GM19238 (cell line): Measurements from ENCODE around the gene AGPAT4.

Source experiments
- DNase-seq: peaks from one replicate; pipeline ENCODE4 v3.0.0; 2011; ENCODE audit warnings: low spot score; ENCODE audit not compliant: insufficient read length

AGPAT4 gene

DNA sequence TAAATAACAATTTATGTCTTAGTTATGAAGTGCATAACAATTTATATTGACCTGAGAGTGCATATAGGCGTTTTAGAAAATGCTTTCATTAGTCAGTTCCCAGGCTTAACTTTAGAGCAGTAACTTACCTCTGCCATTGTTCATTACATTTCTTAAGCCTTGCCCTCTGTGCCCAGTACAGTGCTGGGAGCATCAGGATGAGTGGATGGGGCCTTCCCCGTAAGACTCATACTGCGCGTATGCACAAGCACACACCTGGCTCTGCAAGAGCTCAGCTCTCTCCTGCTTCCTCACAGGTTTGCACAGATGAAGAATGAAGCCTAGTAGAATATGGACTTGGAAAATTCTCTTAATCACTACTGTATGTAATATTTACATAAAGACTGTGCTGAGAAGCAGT is 157.3 kb downstream of the AGPAT4 start:
- DNase-seq = no peak

DNA sequence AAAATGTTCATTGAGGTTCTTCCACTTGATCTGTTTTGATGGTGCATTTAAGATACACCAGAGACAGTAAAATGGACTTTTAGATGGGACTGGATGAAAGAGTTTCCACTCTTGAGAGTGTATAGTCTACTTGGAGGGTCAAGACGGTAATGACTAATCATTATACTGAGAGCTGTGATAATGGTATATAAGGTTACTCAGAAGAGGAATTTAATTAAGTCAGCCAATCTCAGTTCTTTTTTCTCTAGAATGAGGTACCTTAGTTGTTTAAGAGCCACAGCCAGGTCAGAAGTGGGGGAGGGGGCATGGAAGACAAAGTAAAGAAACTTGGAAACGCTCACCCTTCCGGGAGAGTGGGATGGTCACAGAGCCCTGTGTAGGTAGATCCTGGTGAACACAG is 158.4 kb downstream of the AGPAT4 start:
- no peak for DNase-seq

DNA sequence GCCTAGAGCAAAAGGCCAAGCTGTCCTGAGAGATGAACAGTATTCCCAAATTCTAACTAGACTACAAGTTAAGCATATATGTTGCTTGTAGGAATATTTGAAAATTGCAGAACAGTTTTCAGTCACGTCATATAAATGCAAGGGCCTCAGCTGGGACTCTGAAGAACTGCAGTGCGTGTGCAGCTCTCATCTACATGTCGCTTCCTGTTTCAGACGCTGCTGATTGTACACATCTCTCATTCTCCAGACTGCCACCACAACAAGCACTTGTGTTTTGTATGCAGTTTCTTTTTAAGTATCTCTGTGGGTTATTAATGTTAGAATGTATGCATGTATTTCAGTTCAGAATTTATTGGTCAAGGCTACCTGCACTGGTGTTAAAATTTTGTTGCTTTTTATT is 162.6 kb downstream of the AGPAT4 start:
- DNase-seq = no peak

DNA sequence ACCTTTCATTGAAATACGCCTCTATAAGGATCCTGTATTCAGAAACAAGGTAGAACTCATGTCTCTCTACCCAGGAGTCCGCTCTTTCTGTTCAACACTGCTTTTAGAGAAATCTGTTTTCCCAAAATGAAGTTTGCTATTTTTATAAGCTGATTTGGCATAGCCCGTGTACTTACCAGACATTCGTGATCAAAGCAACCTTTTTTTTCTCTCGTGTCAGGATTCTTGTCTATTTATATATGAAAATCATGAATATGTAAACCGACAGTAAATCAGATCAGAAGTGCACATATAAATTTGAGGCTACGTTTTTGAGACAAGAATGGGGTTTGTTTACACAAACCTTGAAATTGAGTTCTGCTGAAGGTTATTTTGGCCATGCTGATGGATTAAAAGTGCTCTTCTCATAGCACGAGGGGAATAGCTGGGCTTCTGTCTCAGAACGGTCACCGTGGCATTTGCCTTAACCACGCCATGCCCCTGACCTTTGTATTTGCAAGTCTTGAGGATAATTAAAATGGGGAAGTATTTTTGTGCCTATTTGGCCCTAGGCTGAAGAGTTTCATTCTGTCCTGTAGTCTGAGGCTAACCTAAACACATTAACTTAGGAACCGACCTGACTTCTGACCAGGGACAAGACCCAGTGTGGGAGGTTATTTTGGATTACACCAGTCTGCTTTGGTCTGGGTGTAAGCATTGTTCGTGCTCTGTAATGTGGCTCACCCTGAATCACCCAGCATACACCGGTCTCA is 163.7 kb downstream of the AGPAT4 start:
- DNase-seq = no peak

DNA sequence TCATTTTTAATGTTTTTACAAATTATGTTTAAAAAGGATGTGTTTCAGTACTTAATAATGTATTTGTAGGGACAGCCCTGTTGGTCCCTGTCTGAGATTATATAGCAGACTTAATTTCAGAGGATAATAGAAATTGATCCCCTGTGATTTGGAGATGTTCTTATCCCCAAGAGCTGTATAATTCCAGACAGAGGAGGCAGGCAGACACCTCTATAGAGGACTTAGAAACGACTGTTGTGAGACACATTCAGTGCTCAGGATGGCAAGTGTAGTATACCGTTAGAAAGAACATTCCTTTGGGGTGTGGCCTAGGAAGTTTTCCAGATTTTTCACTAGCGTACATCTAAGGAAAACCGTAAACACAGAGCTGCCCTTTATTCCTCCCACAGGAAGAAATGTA is 164.5 kb downstream of the AGPAT4 start:
- DNase-seq = no peak

DNA sequence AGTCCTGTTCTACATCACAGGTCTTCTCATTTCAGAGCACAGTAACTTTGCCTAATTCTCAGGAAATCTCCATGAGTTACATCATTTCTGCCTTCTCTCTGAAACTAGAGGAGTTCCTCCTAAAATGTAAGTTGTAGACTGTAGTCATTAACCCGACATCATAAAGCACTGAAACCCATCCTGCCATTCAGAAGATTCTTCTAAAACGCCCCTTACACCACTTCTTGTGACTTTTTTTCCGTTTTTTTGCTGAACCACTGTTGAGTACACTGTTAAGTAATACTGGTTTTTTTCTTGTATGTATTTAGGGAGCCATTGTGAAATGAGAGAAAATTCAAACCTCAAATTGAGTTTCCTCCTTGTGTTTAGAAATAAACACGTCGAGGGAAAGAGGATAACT is 164.9 kb downstream of the AGPAT4 start:
- no peak for DNase-seq

DNA sequence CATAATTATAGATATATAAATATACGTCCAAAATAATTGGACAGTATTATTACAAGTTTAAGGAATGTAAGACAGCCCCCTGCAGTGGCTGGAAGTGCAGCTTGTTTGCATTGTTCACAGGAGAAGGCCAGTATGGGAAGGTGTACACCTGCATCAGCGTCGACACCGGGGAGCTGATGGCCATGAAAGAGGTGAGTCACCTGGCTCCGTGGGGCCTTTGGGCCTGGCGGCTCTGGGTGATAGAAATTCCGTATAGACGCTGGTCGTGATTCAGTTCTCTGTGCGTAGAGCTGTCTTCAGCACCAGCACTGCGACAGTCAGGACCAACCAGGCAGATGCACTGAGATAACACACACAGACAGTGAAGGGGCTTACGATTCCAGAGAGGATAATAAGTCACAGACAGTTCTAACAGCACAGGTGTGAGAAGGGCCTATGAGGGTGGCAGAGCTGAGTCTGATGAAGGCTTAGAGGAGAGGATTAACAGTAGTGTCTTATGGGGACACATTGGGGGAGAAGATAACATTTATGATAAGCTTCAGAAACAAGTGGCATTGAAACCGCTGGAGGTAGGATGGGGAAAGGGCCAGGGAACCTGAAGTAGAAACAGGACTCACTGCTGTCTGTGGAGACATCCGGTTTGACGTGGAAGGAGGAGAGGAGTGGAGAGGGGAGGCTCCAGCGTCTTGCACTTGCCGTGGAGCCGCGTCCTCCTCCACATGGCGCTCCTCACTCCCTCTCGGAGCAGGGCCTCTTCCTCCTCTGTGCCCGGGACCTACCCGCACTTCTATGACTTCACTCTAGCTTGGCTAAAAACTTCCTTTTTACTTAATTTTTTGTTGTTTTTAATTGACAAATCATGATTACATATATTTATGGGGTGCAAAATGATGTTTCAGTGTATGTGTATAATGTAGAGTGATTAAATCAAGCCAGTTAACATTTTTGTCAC is 165.8 kb downstream of the AGPAT4 start:
- DNase-seq = no peak

DNA sequence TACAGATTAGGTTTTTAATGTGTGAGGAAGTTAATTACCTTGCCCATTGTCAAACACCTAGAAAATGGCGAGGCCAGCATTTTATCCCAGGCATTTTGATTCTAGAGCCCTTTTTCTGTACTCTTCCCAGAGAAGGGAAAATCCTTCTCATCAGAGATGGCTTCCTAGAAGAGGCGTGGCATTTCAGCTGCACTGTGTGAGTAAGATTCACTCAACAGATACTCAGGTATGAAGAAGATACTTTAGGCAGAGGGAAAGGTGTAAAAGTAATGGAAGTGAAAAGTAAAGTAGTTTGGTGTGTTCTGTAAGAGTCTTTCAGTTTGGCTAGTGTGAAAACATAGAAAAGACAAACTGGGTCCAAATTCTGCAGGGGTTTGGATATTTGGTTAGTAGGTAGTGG is 168.5 kb downstream of the AGPAT4 start:
- no peak for DNase-seq

DNA sequence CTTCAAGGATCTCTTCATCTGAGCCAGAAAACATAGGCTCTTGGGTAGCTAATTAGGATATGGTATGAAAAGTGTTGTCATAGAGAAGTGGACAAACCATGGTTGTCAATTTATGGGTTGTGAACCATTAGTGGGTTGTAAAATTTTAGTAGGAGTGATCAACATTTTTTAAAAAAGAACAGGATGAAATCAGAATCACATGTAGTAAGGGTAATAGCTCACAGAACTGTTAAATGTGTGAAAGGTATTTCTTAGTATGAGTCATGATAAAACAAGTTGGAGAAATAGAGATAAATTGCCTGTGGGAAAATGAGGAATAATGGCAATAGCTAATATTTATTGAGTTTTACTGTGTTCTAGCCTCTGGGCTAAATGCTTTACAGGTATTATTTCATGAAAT is 168.9 kb downstream of the AGPAT4 start:
- DNase-seq = no peak

DNA sequence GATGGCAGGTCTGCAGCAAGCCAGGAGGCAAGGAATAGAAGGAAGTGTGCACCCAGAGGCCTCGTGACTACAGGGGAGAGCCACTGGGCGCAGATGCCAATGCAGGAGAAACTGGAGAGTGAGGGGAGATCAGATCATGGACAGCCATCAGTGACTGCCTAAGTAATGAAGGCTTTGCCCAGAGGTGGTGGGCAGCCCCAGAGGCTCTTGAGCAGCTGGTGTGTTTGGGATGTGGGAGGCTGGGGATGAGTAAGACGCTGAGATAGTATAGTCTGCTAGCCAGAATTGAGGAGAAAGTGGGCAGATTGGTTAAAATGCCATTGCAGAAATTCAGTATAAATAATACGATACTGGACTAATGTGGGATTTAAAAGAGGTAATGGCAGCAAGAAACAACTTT is 170.4 kb downstream of the AGPAT4 start:
- DNase-seq = no peak

DNA sequence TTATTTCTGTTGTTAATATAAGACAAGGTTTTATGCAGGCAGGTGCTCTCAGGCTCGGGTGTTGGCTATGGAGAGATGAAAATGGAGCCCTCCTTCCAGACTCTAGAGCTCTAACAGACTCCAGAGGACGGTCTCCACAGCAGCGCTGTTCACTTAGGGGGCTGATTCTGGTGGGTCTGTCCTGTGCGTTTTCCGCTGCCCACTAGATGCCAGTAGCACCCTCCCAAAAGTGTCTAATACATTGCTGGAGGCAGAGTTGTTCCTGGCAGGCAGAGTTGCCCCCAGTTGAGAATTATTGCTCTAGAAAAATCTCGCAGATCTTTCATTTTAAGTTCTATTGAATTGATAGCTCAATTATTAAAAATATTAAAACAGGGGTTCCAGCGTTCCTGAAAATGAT is 172.3 kb downstream of the AGPAT4 start:
- no peak for DNase-seq

DNA sequence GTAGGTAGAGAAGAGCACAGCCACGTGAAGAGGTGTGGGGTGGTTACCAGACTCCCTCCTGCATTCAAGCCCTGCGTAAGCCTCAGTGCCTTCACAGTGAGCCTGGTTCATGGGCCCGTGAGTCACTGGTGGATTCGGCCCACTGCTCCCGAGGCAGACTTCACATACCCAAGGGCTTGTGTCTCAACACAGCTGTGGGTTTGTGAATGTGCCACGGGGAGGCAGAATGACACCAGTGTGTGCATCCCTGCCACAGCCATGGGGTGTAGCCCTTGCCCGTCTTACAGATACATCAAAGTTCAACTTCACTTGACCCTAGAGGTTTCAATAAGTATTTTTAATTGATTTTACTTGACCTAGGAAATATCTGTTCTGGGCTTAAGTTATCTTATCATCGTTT is 173.8 kb downstream of the AGPAT4 start:
- no peak for DNase-seq

DNA sequence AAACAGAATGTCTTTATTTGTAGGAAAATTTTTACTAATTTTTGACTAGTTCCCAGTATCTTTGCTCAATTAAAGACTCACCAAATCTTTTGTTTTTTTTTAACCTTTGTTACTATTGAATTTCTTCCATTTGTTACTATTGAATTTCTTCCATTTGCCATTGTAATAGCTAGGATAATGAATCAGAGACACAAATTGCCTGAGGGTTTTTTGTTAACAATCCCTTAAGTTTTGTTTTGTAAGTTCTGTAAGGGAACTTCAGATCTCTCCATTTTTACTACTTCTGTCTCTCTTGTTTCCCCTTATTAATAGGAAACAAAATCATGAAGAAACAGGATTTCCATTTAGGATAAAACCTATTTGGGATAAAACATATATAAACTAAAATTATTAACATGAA is 177.9 kb downstream of the AGPAT4 start:
- DNase-seq = no peak

DNA sequence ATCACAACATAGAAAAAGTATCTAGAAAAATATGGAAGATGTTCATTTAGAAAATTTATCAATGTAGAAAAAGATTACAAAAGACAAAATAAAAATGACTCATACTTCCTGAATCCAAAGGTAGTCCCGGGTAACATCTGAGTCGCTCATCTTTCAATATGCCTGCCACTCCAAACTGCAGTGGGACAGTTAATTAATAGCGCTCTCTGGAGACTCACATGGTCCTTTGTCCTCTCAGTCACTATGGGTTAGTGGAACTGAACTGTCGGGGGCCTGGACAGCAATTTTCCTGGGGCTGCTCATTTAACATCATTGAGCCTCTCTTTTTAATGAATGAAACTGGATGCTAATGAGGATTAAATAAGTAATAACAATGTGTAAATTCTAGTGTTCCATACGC is 178.9 kb downstream of the AGPAT4 start:
- no peak for DNase-seq

DNA sequence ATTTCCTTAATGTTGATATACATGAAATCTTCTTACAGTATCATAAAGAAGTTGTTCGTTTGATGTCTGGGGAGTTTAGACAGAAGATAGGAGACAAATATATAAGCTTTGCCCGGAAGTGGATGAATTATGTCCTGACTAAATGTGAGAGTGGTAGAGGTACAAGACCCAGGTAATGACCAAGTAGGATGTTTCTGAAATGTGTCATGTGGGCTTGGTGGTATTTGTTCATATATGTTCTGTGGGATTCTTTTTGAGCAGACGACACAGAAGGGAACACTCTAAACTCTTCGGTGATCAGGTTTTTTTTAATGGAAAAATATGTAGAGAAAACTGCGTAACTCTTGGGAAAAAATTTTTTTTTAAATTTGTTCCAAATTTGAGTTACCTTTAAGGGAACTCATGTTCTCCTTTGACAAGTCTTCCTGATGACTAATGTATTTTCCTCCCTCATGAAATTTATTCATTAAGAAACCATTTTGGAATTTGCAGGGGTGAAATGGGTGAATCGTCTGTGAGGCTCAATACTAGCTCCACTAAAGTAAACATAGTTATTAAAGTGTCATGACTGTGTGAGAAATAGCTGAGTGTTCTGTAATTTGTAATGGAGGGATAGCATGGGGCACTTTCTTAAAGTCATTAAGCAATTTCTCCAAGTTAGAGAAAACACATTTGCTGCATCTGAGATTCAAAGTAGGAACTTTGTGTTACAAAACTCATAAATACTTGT is 181.7 kb downstream of the AGPAT4 start:
- DNase-seq = no peak

DNA sequence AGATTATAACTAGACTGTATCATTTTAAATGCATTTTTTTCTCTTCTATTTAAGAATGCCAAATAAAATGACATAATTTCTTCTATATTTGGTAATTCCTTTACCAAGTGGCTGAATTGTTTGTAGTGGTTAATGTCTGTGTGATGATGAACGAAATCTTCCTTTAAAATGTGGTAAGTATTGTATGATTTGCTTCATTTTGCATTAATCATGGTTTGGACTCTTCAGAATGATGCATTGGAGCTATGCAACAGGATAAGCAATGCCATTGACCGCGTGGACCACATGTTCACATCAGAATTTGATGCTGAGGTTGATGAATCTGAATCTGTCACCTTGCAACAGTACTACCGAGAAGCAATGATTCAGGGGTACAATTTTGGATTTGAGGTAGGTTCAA is 182.7 kb downstream of the AGPAT4 start:
- no peak for DNase-seq

DNA sequence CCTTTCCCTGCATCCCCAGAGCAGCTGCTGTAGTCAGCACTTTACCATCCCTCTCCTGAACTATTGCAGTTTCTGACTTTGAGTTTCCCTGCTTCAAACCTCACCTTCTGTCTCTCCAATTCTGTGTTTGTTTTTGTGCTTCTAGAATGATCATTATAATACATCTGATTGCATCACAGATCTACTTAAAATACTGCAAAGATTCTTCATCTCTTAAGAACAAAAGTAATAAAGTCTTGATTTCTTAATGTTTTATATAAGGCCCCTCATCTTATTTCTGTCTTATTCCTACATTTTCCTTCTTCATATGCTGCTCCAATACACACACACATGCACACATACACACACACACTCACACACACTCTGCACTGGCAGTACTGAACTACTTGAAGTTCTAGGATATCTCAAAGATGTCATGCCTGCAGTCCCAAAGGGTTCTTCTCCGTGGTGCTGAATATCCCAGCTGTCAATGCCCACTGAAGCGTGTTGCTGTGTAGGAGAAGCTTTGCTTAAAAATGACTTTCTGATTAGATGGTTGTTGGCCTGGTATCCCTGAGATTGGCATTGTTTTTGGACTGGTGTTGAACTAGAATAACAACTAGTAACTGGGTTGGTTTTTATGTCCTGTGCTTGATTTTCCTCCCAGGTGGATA is 185.1 kb downstream of the AGPAT4 start:
- DNase-seq = no peak

DNA sequence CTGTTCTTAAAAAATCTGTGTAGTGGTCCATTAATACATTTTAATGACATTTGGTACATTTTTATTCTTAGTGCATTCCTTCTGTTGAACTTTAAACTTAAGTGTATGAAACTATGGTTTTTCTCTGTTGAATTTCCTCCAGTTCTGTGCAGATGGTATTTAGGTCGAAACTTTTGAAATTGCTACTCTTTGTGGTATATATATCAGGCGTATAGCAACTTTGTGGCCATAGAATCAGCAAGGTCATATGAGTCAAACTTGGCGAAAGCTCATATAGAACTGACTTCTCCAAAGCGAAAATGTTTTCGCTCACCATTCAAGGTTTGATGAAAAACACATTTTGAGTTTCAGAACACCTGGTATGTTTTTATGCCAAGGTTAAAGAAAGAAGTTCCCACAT is 188.6 kb downstream of the AGPAT4 start:
- DNase-seq = no peak

DNA sequence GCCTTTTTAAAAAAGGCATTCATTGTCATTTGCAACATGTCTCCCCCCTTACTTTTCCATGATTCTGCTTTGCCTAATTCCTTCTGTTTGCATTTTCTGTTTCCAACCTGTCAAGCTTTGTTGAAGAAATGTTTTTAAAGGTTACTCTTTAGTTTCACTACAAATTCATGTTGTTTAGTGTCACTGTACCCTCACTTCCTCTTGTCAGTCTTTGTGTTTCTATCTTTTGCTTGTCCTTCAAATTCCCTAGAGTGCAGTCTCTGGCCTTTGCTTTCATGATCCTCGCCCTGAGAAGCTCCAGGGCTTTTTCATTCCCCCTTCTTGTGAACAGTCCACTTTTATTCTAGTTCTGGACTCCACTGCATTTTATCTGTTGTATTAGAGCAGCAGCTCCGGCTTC is 191.6 kb downstream of the AGPAT4 start:
- DNase-seq = no peak

DNA sequence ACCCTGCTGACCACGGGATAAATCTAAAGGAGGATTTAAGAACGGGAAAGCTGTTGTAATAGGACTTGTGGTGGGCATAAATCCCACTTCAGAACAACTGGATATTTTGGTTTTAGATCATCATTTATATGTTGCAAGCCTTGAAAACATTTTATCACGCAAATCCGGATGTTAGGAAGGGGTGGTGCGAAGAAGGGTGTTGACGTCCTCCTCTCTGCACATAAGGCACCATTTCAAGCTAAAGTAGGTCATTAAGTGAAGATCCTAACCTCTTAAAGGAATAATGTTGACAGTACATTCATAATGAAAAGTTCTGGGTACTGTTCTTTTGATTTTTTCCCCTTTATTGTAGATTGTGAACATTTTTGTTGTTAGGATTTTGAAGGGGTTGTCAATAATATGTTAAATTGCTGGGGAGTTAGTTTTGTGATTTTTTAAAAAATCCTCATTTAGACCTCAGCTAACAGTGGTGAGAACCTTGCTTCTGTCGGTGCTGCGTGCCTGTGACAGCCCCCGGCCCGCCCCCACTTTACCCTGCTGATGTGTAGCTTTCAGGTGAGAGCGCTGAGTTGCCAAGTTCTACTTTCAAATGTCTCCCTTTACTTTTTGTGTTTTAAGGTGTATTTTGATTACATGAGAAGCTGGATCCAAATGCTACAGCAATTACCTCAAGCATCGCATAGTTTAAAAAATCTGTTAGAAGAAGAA is 193.4 kb downstream of the AGPAT4 start:
- no peak for DNase-seq
